Activated CD4-positive, alpha-beta T cell treated with anti-CD3 and anti-CD28 coated beads, Interleukin-2, amount 50 U/mL, for 1 hour (primary cell): Measurements from ENCODE around the gene ARID5B.

Source experiments
- DNase-seq: peaks from one replicate; pipeline ENCODE4 v3.0.0-alpha.2; 2020

The ARID5B gene

DNA sequence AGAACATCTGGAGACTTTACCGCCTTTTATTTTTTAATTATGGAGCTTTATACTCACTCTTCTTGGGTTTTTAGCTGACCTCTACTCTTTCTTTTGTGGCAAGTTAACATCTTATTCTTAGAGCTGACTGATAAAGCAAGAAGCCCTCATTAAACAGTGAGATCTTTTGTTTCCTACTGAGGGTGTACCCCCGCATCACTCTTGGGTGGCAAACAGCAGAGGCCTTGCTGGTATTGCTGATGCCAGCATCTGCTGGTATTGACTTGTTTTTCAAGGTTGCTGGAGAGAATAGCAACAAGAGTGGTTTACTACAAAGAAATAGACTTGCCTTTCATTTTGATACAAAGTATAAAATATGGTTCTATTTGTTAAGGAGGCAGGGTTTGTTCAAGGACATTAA lies 154.7 kb downstream of the ARID5B start:
- DNase-seq = no peak

- DNase-seq = no peak
Observed at GRCh38 chr10:62056698-62057097, 155.2 kb downstream of the ARID5B start.

GRCh38 chr10:62057359-62057758 lies 155.9 kb downstream of the ARID5B start:
- DNase-seq = no peak

GRCh38 chr10:62057850-62058249 lies 156.4 kb downstream of the ARID5B start:
- DNase-seq = no peak

- DNase-seq = no peak
Observed at GRCh38 chr10:62058476-62058875, 157.0 kb downstream of the ARID5B start.

- no peak for DNase-seq
Observed at GRCh38 chr10:62058896-62059216, 157.4 kb downstream of the ARID5B start.

DNA sequence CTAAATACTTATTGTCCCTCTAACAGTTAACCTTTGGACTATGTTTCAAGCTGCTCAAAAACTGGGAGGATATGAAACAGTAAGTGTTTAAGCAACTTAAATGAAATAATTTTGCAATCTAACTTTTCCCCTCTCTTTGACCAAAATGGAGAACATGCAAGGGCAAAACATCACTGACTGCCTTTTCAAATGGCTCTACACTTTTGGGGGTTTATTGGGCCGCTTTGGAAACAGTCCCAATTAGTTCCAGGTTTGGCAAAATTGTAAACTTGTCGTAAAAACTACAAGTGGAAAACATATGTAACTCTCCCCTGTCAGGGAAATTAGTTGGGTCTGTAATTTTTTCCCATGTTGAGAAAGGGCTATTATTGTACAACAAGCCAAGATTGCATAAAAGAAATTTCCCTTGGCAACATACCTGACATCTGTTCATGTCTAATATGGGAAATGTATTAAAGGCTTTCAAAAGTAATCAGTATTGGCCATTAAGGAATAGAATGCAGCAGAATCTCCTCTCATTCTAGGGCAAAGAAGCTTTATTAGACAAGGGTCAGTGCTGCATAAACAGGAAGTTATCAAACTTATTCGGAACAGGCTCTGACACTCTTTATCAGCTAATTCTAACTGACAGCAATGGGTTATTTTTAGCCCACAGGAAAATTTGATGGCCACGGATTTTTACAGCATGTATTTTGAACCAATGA lies 157.9 kb downstream of the ARID5B start:
- DNase-seq = no peak

DNA sequence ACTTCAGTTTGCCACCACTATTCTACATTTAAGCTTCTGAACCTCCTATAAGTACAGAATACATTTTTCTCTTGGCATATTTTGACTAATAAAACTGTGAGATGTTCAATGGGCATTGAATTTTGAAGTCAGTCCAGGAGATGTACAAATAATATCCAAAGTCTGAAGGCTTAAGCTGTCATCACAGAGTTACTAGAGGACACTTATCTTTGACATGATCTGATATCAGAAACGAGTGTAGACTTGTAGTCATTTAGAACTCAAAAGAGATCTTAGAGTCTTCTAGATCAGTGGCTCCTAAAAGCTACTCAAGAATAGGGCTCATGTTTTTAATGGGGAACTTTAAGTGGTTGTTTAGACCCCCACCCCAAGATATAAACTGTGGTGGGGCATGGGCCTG lies 160.5 kb downstream of the ARID5B start:
- DNase-seq = no peak

DNA sequence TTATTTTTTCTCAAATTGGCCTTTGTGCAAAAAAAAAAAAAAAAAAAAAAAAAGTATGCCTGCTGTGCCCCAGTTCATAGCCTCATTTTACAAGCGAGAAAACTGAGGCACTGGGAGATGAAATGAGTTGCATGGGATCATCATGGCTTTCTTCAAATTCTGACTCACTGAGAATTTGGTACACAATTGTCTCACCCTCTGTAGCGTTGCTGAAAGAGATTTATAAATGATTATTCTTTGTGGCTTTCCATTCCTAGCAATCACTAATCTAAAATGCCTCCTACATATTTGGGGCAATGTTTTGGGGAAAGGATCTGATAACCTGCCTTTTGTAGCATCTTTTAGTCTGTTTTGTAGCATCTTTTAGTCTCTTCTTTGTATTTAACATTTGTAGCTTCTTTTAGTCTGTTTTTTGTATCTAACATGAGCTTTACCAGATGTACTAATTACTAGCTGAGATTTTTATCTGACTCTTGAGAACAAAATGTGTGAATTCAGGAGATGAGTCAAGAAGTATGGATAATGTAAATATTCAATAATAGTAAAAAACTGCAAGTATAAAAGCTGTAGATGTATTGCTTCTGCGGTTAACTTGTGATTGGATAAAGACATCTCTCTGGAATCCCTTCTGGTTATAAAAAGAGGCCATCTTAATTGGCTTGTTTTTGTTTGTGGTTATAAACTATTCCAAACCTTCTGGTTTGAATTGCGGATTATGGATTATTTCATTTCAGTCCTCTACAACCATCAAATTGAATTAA lies 161.4 kb downstream of the ARID5B start:
- DNase-seq = no peak

DNA sequence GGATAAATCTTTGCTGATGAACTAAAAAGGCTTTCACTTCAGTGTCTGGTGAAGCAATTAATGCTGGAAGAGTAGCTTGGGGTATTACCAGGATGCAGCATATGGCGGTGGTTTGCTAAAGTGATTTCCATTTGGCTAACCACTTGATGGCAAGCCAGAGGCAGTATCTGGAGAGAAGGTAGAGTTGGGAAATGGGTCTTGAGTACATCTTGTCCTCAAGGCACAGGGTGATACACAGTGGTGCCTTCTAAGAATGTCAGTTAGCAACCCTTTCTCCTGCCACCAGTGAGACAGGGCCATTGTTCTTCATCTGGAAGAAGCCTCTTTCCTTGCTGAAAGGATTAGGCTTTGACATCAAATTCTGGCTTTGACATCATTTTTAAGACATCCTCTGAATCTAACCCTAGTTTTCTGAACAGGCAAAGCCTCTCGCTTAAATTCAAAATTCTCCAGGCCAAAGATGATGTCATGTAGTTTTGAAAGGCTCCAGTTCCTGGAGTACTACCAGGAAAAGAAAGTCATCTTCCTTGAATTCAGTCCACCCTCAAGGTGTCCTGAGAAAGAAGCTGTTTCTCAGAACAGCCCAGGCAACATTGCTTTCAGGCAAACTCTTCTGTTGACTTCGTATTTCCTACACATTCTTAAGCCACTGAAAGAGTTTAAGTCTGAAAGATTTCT lies 162.4 kb downstream of the ARID5B start:
- DNase-seq = no peak

DNA sequence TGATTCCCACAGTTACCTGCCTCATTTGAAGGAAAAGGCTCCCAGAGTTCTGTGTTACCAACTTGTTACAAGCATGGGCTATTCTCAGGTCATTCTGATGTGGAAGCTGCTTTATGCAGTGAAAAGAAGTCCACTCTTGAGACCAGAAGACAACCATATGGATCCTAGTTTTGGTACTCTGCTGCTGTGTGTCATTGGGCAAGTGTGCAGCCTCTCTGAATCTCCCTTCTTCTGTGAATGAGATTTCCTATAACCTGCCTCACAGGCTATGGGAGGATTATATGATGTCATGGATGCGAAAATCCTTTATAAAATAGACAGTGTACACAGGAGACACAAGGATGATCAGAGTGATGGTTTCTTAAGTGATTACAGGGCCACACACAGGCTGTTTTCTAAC lies 166.1 kb downstream of the ARID5B start:
- no peak for DNase-seq

DNA sequence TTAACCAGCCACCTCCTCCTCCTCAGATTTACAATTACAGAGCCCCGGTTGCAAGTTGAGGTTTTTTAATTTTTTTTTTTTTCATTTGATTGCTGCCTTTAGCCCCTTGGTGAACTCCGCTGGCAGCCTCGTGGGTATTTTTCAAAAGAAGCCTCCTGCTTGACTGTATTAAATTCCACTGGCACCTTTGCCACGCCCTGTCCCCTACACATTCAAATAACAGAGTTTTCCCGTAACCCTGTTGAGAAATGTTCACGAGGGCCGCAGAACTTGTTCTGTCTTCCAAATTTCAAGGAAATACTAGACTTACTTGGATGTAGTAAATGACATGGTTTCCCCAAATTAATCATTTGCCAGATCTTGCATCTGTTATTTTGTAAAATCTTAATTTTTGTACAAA lies 167.0 kb downstream of the ARID5B start:
- no peak for DNase-seq

GRCh38 chr10:62069452-62070178 lies 168.1 kb downstream of the ARID5B start:
- DNase-seq = no peak

- DNase-seq = no peak
Observed at GRCh38 chr10:62071846-62072281, 170.4 kb downstream of the ARID5B start.

- no peak for DNase-seq
Observed at GRCh38 chr10:62072901-62073300, 171.4 kb downstream of the ARID5B start.

DNA sequence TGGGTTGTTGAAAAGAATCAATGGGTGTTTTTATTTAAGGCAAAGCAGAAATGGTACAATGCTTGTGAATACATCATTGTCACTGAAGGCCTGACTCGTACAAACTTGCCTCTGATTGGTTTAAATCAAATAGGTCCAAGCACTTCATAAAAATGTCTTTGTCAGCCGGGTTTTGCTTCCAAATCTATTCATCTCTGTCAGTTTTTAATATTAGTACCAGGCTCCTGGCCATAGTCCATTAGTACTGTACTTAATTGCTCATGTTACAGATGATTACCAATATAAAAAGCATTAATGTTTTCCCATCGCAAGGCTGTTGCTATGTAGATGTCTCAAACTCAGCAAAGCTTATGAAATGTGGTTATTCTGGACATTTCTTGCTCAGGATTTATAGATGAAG lies 171.9 kb downstream of the ARID5B start:
- DNase-seq = no peak

- no peak for DNase-seq
Observed at GRCh38 chr10:62075414-62075813, 173.9 kb downstream of the ARID5B start.

DNA sequence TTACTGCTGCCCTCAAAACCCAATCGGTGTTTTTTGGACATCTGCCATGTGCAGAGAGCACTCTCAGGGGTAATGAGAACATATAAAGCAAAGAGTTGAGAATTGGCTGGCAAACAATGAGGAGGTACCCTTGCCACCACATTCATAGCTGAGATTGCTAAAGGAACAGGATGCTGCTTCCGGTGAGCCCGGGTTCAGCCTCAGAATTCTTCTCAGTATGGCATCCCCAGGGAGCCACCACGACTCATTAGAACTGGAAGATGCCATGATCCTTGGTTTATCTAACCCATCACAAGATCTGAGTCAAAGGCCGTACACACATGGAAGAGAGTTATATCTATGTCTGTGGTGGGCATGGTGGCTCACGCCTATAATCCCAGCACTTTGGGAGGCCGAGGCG lies 174.4 kb downstream of the ARID5B start:
- DNase-seq = no peak

DNA sequence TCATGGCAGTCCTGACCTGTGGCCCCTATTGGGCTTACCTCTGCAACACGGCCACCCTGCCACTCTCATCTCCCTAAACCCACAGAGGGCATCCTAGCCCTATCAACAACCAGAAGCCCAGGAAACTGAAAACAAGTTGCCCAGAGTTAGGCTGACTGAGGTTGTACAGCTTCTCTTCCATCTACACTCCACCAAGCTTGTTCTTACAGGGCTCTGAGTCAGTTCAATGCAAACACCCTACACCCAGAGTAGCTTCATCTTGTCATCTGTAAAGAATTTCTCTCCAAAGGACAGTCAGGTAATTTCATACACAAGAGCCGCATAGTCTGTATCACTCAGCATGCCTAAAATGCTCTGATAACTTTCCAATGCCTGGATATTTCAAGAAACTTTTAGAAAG lies 175.4 kb downstream of the ARID5B start:
- DNase-seq = no peak

GRCh38 chr10:62077330-62078015 lies 176.0 kb downstream of the ARID5B start:
- DNase-seq = no peak

- DNase-seq = no peak
Observed at GRCh38 chr10:62079885-62080559, 178.5 kb downstream of the ARID5B start.

DNA sequence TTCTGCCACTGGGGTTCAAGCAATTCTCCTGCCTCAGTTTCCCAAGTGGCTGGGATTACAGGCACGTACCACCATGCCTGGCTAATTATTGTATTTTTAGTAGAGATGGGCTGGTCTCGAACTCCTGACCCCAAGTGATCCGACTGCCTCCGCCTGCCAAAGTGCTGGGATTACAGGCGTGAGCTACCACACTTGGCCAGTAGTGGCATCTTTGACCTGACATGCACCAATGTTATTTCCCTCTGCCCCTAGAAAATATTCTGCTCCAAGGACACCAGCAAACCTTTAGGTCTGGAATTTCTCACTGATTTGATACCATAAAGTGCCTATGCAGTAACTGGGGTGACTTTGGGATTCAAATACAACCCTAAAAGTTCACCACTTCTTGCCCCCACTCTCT lies 179.4 kb downstream of the ARID5B start:
- DNase-seq = no peak
